ENCODE results near the gene NRM.

The NRM gene

GRCh38 chr6:30682143-30683117, 8.4 kb downstream of the NRM start:
- Histone ChIP-seq H3K9ac (ENCODE audit: low read length) (peak overlapping the region; percentile 67), H3K23ac (ENCODE audit: low read length) (no peak overlapping the region), H3K9me3 (ENCODE audit: insufficient read depth, low read depth, low read length) (no peaks in the 10 kb centered on the region), H3K4me3 (ENCODE audit: low read depth, low read length) (peak overlapping the region; percentile 57), H2AFZ (ENCODE audit: insufficient read depth, low read length, poor library complexity) (peak overlapping the region; percentile 17), H3K27ac (ENCODE audit: low read depth, low read length) (peak overlapping the region; percentile 81), H3K18ac (ENCODE audit: low read length) (peak overlapping the region; percentile 67), H2BK5ac (ENCODE audit: low read depth, low read length, poor library complexity) (peak overlapping the region; percentile 58), H3K4ac (ENCODE audit: low read depth, low read length) (peak overlapping the region; percentile 66), H3K4me1 (ENCODE audit: control insufficient read depth in 1 of 2, insufficient read depth in 2 of 2, low read length in 2 of 2) (peaks cover 28 to 36% of the 10 kb centered on the region in 2 experiments), H4K91ac (ENCODE audit: low read depth, low read length) (peak overlapping the region; percentile 58), H4K8ac (ENCODE audit: low read depth, low read length) (peak overlapping the region; percentile 74), H2BK120ac (ENCODE audit: insufficient read depth, low read length, poor library complexity) (peak overlapping the region; percentile 23), H2BK12ac (ENCODE audit: low read length) (peak overlapping the region; percentile 53), H3K4me2 (ENCODE audit: low read length) (peak overlapping the region; percentile 77), H4K12ac (ENCODE audit: low read depth, low read length) (no peak overlapping the region), H2AK5ac (ENCODE audit: low read length) (peak overlapping the region; percentile 35), H3K36me3 (ENCODE audit: control insufficient read depth in 1 of 2, insufficient read depth in 2 of 2, low read length in 2 of 2) (peaks cover 23 to 32% of the 10 kb centered on the region in 2 experiments), H3K79me1 (ENCODE audit: low read length) (peaks cover 24% of the 10 kb centered on the region), H3K27me3 (ENCODE audit: insufficient read depth, low read length) (no peaks in the 10 kb centered on the region), H3K14ac (ENCODE audit: low read length) (peak overlapping the region; percentile 71), H3K79me2 (ENCODE audit: control insufficient read depth, insufficient read depth, low read length, poor library complexity) (peaks cover 38% of the 10 kb centered on the region)
- WGBS (ENCODE audit: extremely low coverage, insufficient coverage, insufficient read length), result no CpG with 5 or more reads among the region's 11 CpGs
- DNase-seq, result peak; percentile 52 to 71

- Histone ChIP-seq H2BK5ac (ENCODE audit: low read depth, low read length, poor library complexity) (no peak overlapping the region), H3K9ac (ENCODE audit: low read length) (no peak overlapping the region), H2AFZ (ENCODE audit: insufficient read depth, low read length, poor library complexity) (no peak overlapping the region), H3K9me3 (ENCODE audit: insufficient read depth, low read depth, low read length) (no peaks in the 10 kb centered on the region), H3K4ac (ENCODE audit: low read depth, low read length) (no peak overlapping the region), H3K18ac (ENCODE audit: low read length) (no peak overlapping the region), H2BK12ac (ENCODE audit: low read length) (no peak overlapping the region), H4K12ac (ENCODE audit: low read depth, low read length) (no peak overlapping the region), H3K4me1 (ENCODE audit: control insufficient read depth in 1 of 2, insufficient read depth in 2 of 2, low read length in 2 of 2) (peaks cover 28 to 36% of the 10 kb centered on the region in 2 experiments), H2AK5ac (ENCODE audit: low read length) (no peak overlapping the region), H3K79me1 (ENCODE audit: low read length) (peaks cover 19% of the 10 kb centered on the region), H4K8ac (ENCODE audit: low read depth, low read length) (no peak overlapping the region), H2BK120ac (ENCODE audit: insufficient read depth, low read length, poor library complexity) (no peak overlapping the region), H3K27ac (ENCODE audit: low read depth, low read length) (no peak overlapping the region), H3K14ac (ENCODE audit: low read length) (no peak overlapping the region), H3K36me3 (ENCODE audit: control insufficient read depth in 1 of 2, insufficient read depth in 2 of 2, low read length in 2 of 2) (peaks cover 28 to 39% of the 10 kb centered on the region in 2 experiments), H3K4me3 (ENCODE audit: low read depth, low read length) (no peak overlapping the region), H3K23ac (ENCODE audit: low read length) (no peak overlapping the region), H4K91ac (ENCODE audit: low read depth, low read length) (no peak overlapping the region), H3K79me2 (ENCODE audit: control insufficient read depth, insufficient read depth, low read length, poor library complexity) (peaks cover 36% of the 10 kb centered on the region), H3K27me3 (ENCODE audit: insufficient read depth, low read length) (no peaks in the 10 kb centered on the region), H3K4me2 (ENCODE audit: low read length) (peak overlapping the region; percentile 77)
- no peak for DNase-seq
- no CpG with 5 or more reads among the region's 4 CpGs for WGBS (ENCODE audit: extremely low coverage, insufficient coverage, insufficient read length)
Measured at GRCh38 chr6:30681766-30682142, 9.0 kb downstream of the NRM start.

GRCh38 chr6:30679765-30680535, 10.8 kb downstream of the NRM start:
- H3K4me2 ChIP-seq (ENCODE audit: low read length), result no peak overlapping the region
- H2AFZ ChIP-seq (ENCODE audit: insufficient read depth, low read length, poor library complexity), result no peak overlapping the region
- peaks cover 31 to 44% of the 10 kb centered on the region in 2 experiments for H3K36me3 ChIP-seq (ENCODE audit: control insufficient read depth in 1 of 2, insufficient read depth in 2 of 2, low read length in 2 of 2)
- no peak overlapping the region for H2BK5ac ChIP-seq (ENCODE audit: low read depth, low read length, poor library complexity)
- no peak overlapping the region for H3K27ac ChIP-seq (ENCODE audit: low read depth, low read length)
- H4K8ac ChIP-seq (ENCODE audit: low read depth, low read length), result no peak overlapping the region
- no peak overlapping the region for H3K23ac ChIP-seq (ENCODE audit: low read length)
- no peaks in the 10 kb centered on the region for H3K9me3 ChIP-seq (ENCODE audit: insufficient read depth, low read depth, low read length)
- WGBS (ENCODE audit: extremely low coverage, insufficient coverage, insufficient read length), result no CpG with 5 or more reads among the region's 7 CpGs
- H3K4ac ChIP-seq (ENCODE audit: low read depth, low read length), result no peak overlapping the region
- peaks cover 8% of the 10 kb centered on the region for H3K79me1 ChIP-seq (ENCODE audit: low read length)
- H2BK12ac ChIP-seq (ENCODE audit: low read length), result no peak overlapping the region
- H3K79me2 ChIP-seq (ENCODE audit: control insufficient read depth, insufficient read depth, low read length, poor library complexity), result peaks cover 20% of the 10 kb centered on the region
- no peak overlapping the region for H3K18ac ChIP-seq (ENCODE audit: low read length)
- no peak overlapping the region for H3K4me3 ChIP-seq (ENCODE audit: low read depth, low read length)
- no peak overlapping the region for H3K14ac ChIP-seq (ENCODE audit: low read length)
- H4K12ac ChIP-seq (ENCODE audit: low read depth, low read length), result no peak overlapping the region
- no peak overlapping the region for H4K91ac ChIP-seq (ENCODE audit: low read depth, low read length)
- H2AK5ac ChIP-seq (ENCODE audit: low read length), result no peak overlapping the region
- no peak overlapping the region for H2BK120ac ChIP-seq (ENCODE audit: insufficient read depth, low read length, poor library complexity)
- peaks cover 16 to 23% of the 10 kb centered on the region in 2 experiments for H3K4me1 ChIP-seq (ENCODE audit: control insufficient read depth in 1 of 2, insufficient read depth in 2 of 2, low read length in 2 of 2)
- no peak overlapping the region for H3K9ac ChIP-seq (ENCODE audit: low read length)
- DNase-seq, result no peak
- H3K27me3 ChIP-seq (ENCODE audit: insufficient read depth, low read length), result no peaks in the 10 kb centered on the region

GRCh38 chr6:30678964-30679726, 11.6 kb downstream of the NRM start:
- DNase-seq, result peak; percentile 76 to 85
- no peak overlapping the region for H3K4me2 ChIP-seq (ENCODE audit: low read length)
- H3K79me1 ChIP-seq (ENCODE audit: low read length), result peaks cover 8% of the 10 kb centered on the region
- H2AK5ac ChIP-seq (ENCODE audit: low read length), result no peak overlapping the region
- H3K18ac ChIP-seq (ENCODE audit: low read length), result no peak overlapping the region
- H3K9me3 ChIP-seq (ENCODE audit: insufficient read depth, low read depth, low read length), result no peaks in the 10 kb centered on the region
- H3K27me3 ChIP-seq (ENCODE audit: insufficient read depth, low read length), result no peaks in the 10 kb centered on the region
- H2BK5ac ChIP-seq (ENCODE audit: low read depth, low read length, poor library complexity), result no peak overlapping the region
- H3K27ac ChIP-seq (ENCODE audit: low read depth, low read length), result no peak overlapping the region
- H4K8ac ChIP-seq (ENCODE audit: low read depth, low read length), result no peak overlapping the region
- no peak overlapping the region for H3K9ac ChIP-seq (ENCODE audit: low read length)
- peaks cover 27 to 44% of the 10 kb centered on the region in 2 experiments for H3K36me3 ChIP-seq (ENCODE audit: control insufficient read depth in 1 of 2, insufficient read depth in 2 of 2, low read length in 2 of 2)
- no peak overlapping the region for H3K4ac ChIP-seq (ENCODE audit: low read depth, low read length)
- H3K4me3 ChIP-seq (ENCODE audit: low read depth, low read length), result no peak overlapping the region
- no peak overlapping the region for H4K91ac ChIP-seq (ENCODE audit: low read depth, low read length)
- H4K12ac ChIP-seq (ENCODE audit: low read depth, low read length), result no peak overlapping the region
- H3K79me2 ChIP-seq (ENCODE audit: control insufficient read depth, insufficient read depth, low read length, poor library complexity), result peaks cover 14% of the 10 kb centered on the region
- no peak overlapping the region for H2BK120ac ChIP-seq (ENCODE audit: insufficient read depth, low read length, poor library complexity)
- no peak overlapping the region for H2BK12ac ChIP-seq (ENCODE audit: low read length)
- H2AFZ ChIP-seq (ENCODE audit: insufficient read depth, low read length, poor library complexity), result no peak overlapping the region
- H3K23ac ChIP-seq (ENCODE audit: low read length), result no peak overlapping the region
- peaks cover 13 to 17% of the 10 kb centered on the region in 2 experiments for H3K4me1 ChIP-seq (ENCODE audit: control insufficient read depth in 1 of 2, insufficient read depth in 2 of 2, low read length in 2 of 2)
- no CpG with 5 or more reads among the region's 31 CpGs for WGBS (ENCODE audit: extremely low coverage, insufficient coverage, insufficient read length)
- no peak overlapping the region for H3K14ac ChIP-seq (ENCODE audit: low read length)

Data from trophoblast cell (in vitro differentiated cells and primary cell).